ENCODE data around the gene EPHB3. TPM values are rescaled to one million over a fixed set of nuclear protein-coding genes. Genes with fewer than 3 reads are reported as not detected.

EPHB3 gene
- polyA plus RNA-seq, 3 donors: 0.71 to 1.2 (median 0.80) TPM

DNA sequence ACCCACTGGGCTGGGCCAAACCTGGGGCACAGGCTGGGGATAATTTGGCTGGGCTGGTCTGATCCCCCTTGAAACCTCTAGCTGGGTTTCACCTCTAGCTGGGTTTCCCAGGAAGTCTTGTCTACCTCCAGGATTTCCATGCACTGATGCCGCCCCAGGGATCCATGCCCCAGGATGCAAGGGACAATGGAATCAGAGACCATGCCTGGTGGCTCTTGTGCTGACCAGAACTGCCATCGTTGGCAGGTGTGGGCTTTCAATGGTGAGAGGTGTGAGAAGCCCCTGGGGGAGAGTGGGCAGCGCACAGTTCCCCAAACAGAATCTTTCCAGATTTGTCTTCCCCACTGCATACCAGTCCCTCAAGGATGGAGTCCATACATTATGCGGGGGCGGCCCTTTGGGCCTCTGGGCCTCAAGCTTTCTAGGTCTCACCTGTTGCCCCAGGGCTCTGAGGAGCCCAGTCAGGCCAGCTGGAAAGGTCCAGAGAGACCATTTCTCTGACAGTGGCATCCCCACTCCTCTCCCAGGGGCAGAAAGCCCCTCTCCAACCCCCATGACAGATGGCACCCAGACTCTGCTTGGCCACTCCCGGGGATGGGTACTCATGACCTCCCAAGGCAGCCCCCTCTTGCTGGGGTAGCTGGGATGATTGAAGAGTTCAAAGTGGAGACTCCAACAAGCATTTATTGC is 35.4 kb downstream of the EPHB3 start:
- Histone ChIP-seq H2AFZ (ENCODE audit: insufficient read depth, low read depth, low read length, poor library complexity, severe bottlenecking) (no peak overlapping the region), H3K9ac (ENCODE audit: insufficient read depth, low read length, poor library complexity, severe bottlenecking) (no peak overlapping the region), H3K9me3 (replicated peaks in 1 of 2; ENCODE audit: control insufficient read depth in 1 of 2, insufficient read depth in 1 of 2, low read length in 2 of 2) (no peaks in the 10 kb centered on the region), H3K4me3 (replicated peaks in 1 of 3; ENCODE audit: low read depth in 2 of 3, low read length in 3 of 3) (no peak overlapping the region), H3K79me2 (ENCODE audit: insufficient read depth, low read length) (no peaks in the 10 kb centered on the region), H3K27ac (ENCODE audit: low read depth in 1 of 2, low read length in 2 of 2) (no peak overlapping the region), H3K27me3 (ENCODE audit: control insufficient read depth in 2 of 2, insufficient read depth in 2 of 2, low read length in 2 of 2) (peaks cover under 1 to 13% of the 10 kb centered on the region in 2 donors), H3K4me2 (replicated peaks; ENCODE audit: extremely low read depth, low read length, poor library complexity, severe bottlenecking) (no peak overlapping the region), H3K4me1 (ENCODE audit: control insufficient read depth in 1 of 2, insufficient read depth in 2 of 2, low read length in 2 of 2) (peaks cover 11 to 15% of the 10 kb centered on the region in 2 donors), H4K20me1 (ENCODE audit: insufficient read depth, low read length) (no peaks in the 10 kb centered on the region), H3K36me3 (replicated peaks in 1 of 2; ENCODE audit: control insufficient read depth in 1 of 2, insufficient read depth in 2 of 2, low read length in 2 of 2) (no peaks in the 10 kb centered on the region)
- Mint-ChIP-seq H3K27me3 (ENCODE audit: low read depth in 3 of 3) (peaks cover 13 to 25% (median 15%) of the 10 kb centered on the region in 3 donors), H3K36me3 (no peaks in the 10 kb centered on the region), H3K4me1 (peaks cover 18% of the 10 kb centered on the region), H3K4me3 (no peak overlapping the region), H3K27ac (no peak overlapping the region), H3K9me3 (peaks cover 0 to 4% (median under 1%) of the 10 kb centered on the region in 7 donors)
- DNase-seq: no peak
- intact Hi-C loops (cut with micrococcal nuclease): no loop called here
- no peak for TF ChIP-seq CTCF (IDR thresholded peaks at IDR 0.05)
- 79% methylated on average over 3 of the region's 6 CpGs for WGBS (ENCODE audit: insufficient coverage)

GRCh38 chr3:184597829-184598573 is 36.4 kb downstream of the EPHB3 start:
- no peak overlapping the region for H3K4me3 ChIP-seq (replicated peaks in 1 of 3; ENCODE audit: low read depth in 2 of 3, low read length in 3 of 3)
- Mint-ChIP-seq H3K27me3 (ENCODE audit: low read depth in 3 of 3) (peaks cover 23 to 35% (median 24%) of the 10 kb centered on the region in 3 donors), H3K4me1 (peaks cover 28% of the 10 kb centered on the region), H3K9me3 (peaks cover 0 to 6% (median 2%) of the 10 kb centered on the region in 7 donors), H3K27ac (no peak overlapping the region), H3K36me3 (peaks cover 0 to 5% of the 10 kb centered on the region in 2 donors), H3K4me3 (no peak overlapping the region)
- no peak overlapping the region for H3K27ac ChIP-seq (ENCODE audit: low read depth in 1 of 2, low read length in 2 of 2)
- H4K20me1 ChIP-seq (ENCODE audit: insufficient read depth, low read length): no peaks in the 10 kb centered on the region
- TF ChIP-seq CTCF (IDR thresholded peaks at IDR 0.05): no peak
- peaks cover 0 to 4% of the 10 kb centered on the region in 2 donors for H3K9me3 ChIP-seq (replicated peaks in 1 of 2; ENCODE audit: control insufficient read depth in 1 of 2, insufficient read depth in 1 of 2, low read length in 2 of 2)
- no peak overlapping the region for H3K4me2 ChIP-seq (replicated peaks; ENCODE audit: extremely low read depth, low read length, poor library complexity, severe bottlenecking)
- H3K36me3 ChIP-seq (replicated peaks in 1 of 2; ENCODE audit: control insufficient read depth in 1 of 2, insufficient read depth in 2 of 2, low read length in 2 of 2): no peaks in the 10 kb centered on the region
- peaks cover 4 to 23% of the 10 kb centered on the region in 2 donors for H3K27me3 ChIP-seq (ENCODE audit: control insufficient read depth in 2 of 2, insufficient read depth in 2 of 2, low read length in 2 of 2)
- H3K4me1 ChIP-seq (ENCODE audit: control insufficient read depth in 1 of 2, insufficient read depth in 2 of 2, low read length in 2 of 2): peaks cover 20 to 24% of the 10 kb centered on the region in 2 donors
- H2AFZ ChIP-seq (ENCODE audit: insufficient read depth, low read depth, low read length, poor library complexity, severe bottlenecking): no peak overlapping the region
- no peak overlapping the region for H3K9ac ChIP-seq (ENCODE audit: insufficient read depth, low read length, poor library complexity, severe bottlenecking)
- DNase-seq: no peak
- WGBS (ENCODE audit: insufficient coverage): 88% methylated on average over 19 of the region's 20 CpGs
- intact Hi-C loops (cut with micrococcal nuclease): no loop called here
- no peaks in the 10 kb centered on the region for H3K79me2 ChIP-seq (ENCODE audit: insufficient read depth, low read length)
